Measurements from ENCODE around the gene TYK2. TPM values are rescaled to one million over a fixed set of nuclear protein-coding genes. Genes with fewer than 3 reads are reported as not detected.
A peak's percentile ranks its signal among the peaks of the same experiment; 100 is the strongest.

Gene TYK2
- total and polyA plus RNA-seq, 4 donors = 47.9 to 63.1 (median 59.6) TPM

GRCh38 chr19:10403137-10404021 is 23.0 kb upstream of the TYK2 start, which contains the start of gene CDC37:
TSS of gene CDC37 (minus strand) at chr19:10403542. CDS start at chr19:10403479, 63 bp downstream.
- peak within 1 kb of the TSS; percentile 94 to 99 (median 95) for H3K4me3 ChIP-seq (ENCODE audit: low read depth in 1 of 3, low read length in 3 of 3)
- no peaks in the 10 kb centered on the region for H3K9me3 ChIP-seq (ENCODE audit: control insufficient read depth in 4 of 4, low read length in 3 of 4)
- no peak for TF ChIP-seq RXRA (IDR thresholded peaks at IDR 0.05)
- TF ChIP-seq FOXA1 (IDR thresholded peaks at IDR 0.05) = no peak
- TF ChIP-seq GABPA (IDR thresholded peaks at IDR 0.05 in 1 of 2, conservative IDR thresholded peaks at IDR 0.05 in 1 of 2) = peak; percentile 87 to 96
- TF ChIP-seq FOXA2 (IDR thresholded peaks at IDR 0.05) = no peak
- TF ChIP-seq, protein P1, sequence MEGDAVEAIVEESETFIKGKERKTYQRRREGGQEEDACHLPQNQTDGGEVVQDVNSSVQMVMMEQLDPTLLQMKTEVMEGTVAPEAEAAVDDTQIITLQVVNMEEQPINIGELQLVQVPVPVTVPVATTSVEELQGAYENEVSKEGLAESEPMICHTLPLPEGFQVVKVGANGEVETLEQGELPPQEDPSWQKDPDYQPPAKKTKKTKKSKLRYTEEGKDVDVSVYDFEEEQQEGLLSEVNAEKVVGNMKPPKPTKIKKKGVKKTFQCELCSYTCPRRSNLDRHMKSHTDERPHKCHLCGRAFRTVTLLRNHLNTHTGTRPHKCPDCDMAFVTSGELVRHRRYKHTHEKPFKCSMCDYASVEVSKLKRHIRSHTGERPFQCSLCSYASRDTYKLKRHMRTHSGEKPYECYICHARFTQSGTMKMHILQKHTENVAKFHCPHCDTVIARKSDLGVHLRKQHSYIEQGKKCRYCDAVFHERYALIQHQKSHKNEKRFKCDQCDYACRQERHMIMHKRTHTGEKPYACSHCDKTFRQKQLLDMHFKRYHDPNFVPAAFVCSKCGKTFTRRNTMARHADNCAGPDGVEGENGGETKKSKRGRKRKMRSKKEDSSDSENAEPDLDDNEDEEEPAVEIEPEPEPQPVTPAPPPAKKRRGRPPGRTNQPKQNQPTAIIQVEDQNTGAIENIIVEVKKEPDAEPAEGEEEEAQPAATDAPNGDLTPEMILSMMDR (IDR thresholded peaks at IDR 0.05; ENCODE audit: low read depth, low read length, missing input control) = no peak
- peak; percentile 38 for TF ChIP-seq SP1 (IDR thresholded peaks at IDR 0.05)
- no peak for TF ChIP-seq TAF1 (conservative IDR thresholded peaks at IDR 0.05)
- TF ChIP-seq JUND (IDR thresholded peaks at IDR 0.05) = no peak
- TF ChIP-seq YY1 (IDR thresholded peaks at IDR 0.05) = peak; percentile 69
- H3K27me3 ChIP-seq (ENCODE audit: control insufficient read depth in 4 of 4, insufficient read depth in 4 of 4, low read length in 3 of 4) = no peaks in the 10 kb centered on the region
- peak; percentile 99 for DNase-seq (ENCODE audit: low spot score)
- under 1% methylated on average over 69 of the region's 69 CpGs for WGBS
- H3K9ac ChIP-seq (ENCODE audit: low read depth in 1 of 2, low read length in 2 of 2) = peak within 1 kb of the TSS; percentile 96 to 97
- H3K4me1 ChIP-seq (ENCODE audit: control insufficient read depth in 4 of 4, insufficient read depth in 4 of 4, low read length in 3 of 4) = peaks cover 6 to 42% (median 25%) of the 10 kb centered on the region in 4 donors
- H3K36me3 ChIP-seq (ENCODE audit: control insufficient read depth in 4 of 4, insufficient read depth in 3 of 4, low read depth in 1 of 4, low read length in 3 of 4) = no peaks in the 10 kb centered on the region
- peak within 1 kb of the TSS; percentile 45 to 63 for H3K27ac ChIP-seq (ENCODE audit: low read depth in 1 of 2, low read length in 2 of 2)

DNA sequence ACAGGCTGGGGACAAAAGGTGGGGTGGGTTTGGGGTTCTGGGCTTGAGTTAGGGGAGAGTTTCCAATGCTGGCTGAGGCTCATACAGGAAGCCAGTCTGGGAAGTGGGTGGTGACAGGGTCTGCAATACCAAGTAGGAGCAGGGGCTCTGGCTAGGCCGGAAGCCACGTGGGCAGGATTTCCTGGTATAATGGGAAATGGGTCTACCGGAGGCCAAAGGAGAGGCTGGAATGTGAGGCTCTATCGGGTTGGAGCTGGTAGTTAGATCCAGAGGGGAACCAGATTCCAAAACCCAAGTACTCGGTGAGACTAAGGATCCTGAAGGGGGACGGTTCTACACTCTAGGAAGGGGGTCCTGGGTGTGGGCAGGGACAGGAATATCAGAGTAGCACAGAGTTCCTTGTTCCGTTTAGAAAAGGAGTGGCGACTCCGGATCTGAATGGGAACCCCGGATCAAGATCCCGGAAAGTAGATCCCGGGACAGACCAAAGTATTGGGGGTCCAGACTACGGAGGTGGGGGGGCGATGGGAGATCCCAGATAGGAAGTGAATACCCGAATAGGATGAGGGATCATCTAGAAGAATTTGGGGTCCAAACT is 22.2 kb upstream of the TYK2 start:
- no peaks in the 10 kb centered on the region for H3K27me3 ChIP-seq (ENCODE audit: control insufficient read depth in 4 of 4, insufficient read depth in 4 of 4, low read length in 3 of 4)
- peak overlapping the region; percentile 96 to 97 for H3K9ac ChIP-seq (ENCODE audit: low read depth in 1 of 2, low read length in 2 of 2)
- WGBS = 4% methylated on average over 15 of the region's 15 CpGs
- TF ChIP-seq FOXA2 (IDR thresholded peaks at IDR 0.05) (no peak), YY1 (IDR thresholded peaks at IDR 0.05) (no peak), ATF3 (IDR thresholded peaks at IDR 0.05) (no peak), GABPA (IDR thresholded peaks at IDR 0.05 in 1 of 2, conservative IDR thresholded peaks at IDR 0.05 in 1 of 2) (no peak), HNF4G (IDR thresholded peaks at IDR 0.05) (no peak), RAD21 (IDR thresholded peaks at IDR 0.05) (no peak), ZBTB33 (IDR thresholded peaks at IDR 0.05) (no peak), NR2F2 (IDR thresholded peaks at IDR 0.05) (peak; percentile 43), TAF1 (conservative IDR thresholded peaks at IDR 0.05) (no peak), REST (IDR thresholded peaks at IDR 0.05) (no peak), RXRA (IDR thresholded peaks at IDR 0.05) (no peak), SP1 (IDR thresholded peaks at IDR 0.05) (peak; percentile 19), HNF4A (conservative IDR thresholded peaks at IDR 0.05) (no peak), EGR1 (IDR thresholded peaks at IDR 0.05; ENCODE audit: low read depth in 2 of 2) (peak in 1 of 2 donors; percentile 16)
- TF ChIP-seq, protein P1 (IDR thresholded peaks at IDR 0.05; ENCODE audit: low read depth, low read length, missing input control) = no peak
- peak overlapping the region; percentile 45 to 54 for H3K27ac ChIP-seq (ENCODE audit: low read depth in 1 of 2, low read length in 2 of 2)
- H3K36me3 ChIP-seq (ENCODE audit: control insufficient read depth in 4 of 4, insufficient read depth in 3 of 4, low read depth in 1 of 4, low read length in 3 of 4) = peaks cover 0 to 3% (median under 1%) of the 10 kb centered on the region in 4 donors
- H3K4me1 ChIP-seq (ENCODE audit: control insufficient read depth in 4 of 4, insufficient read depth in 4 of 4, low read length in 3 of 4) = peaks cover 6 to 42% (median 26%) of the 10 kb centered on the region in 4 donors
- H3K9me3 ChIP-seq (ENCODE audit: control insufficient read depth in 4 of 4, low read length in 3 of 4) = no peaks in the 10 kb centered on the region
- no peak for DNase-seq (ENCODE audit: low spot score)
- H3K4me3 ChIP-seq (ENCODE audit: low read depth in 1 of 3, low read length in 3 of 3) = peak overlapping the region; percentile 94 to 99 (median 95)

Measured in liver (tissue), 9 donors.